Measurements from ENCODE around the gene MAST4.

The MAST4 gene

DNA sequence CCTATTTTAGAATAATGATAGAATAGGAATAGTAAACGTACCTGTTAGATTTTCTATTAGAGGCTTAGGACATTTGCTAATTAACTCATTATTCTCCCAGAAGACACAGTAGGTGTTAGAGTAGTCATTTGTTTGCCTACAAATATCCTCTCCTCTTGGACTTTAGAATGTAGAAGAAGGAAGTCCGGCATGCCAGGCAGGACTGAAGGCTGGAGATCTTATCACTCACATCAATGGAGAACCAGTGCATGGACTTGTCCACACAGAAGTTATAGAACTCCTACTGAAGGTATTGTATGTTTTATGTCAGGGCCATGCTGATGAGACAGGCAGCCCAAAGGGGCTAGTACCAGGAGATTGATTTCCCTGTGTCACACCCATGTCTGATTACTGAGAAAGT lies 557.1 kb downstream of the MAST4 start:
- CTCF ChIA-PET = interaction anchor here (0.7 to 0.9 kb wide), 2 partner anchors 8 to 56 kb away, joined by 3 to 4 read pairs; no protein-coding TSS in a partner anchor
- Histone ChIP-seq H3K27ac (ENCODE audit: extremely low read depth, low read depth, low read length) (no peak overlapping the region), H3K4me3 (ENCODE audit: low read depth, low read length) (no peak overlapping the region), H3K36me3 (ENCODE audit: control insufficient read depth in 2 of 2, insufficient read depth in 1 of 2, low read length in 2 of 2) (peaks cover 0 to 23% of the 10 kb centered on the region in 2 experiments; a peak in 2 of 3 replicates), H3K4me1 (ENCODE audit: control insufficient read depth, insufficient read depth, low read length) (no peaks in the 10 kb centered on the region), H3K9me3 (ENCODE audit: control insufficient read depth, insufficient read depth, low read depth, low read length) (no peaks in the 10 kb centered on the region)
- TF ChIP-seq ZNF311 (tag by site-specific recombination; IDR thresholded peaks at IDR 0.05; ENCODE audit: borderline replicate concordance) (no peak), ZNF621 (tag by site-specific recombination; IDR thresholded peaks at IDR 0.05) (no peak), ZNF112 (tag by site-specific recombination; IDR thresholded peaks at IDR 0.05) (no peak), ZNF660 (tag by site-specific recombination; IDR thresholded peaks at IDR 0.05) (no peak), ZNF433 (tag by site-specific recombination; IDR thresholded peaks at IDR 0.05; ENCODE audit: low read depth) (no peak), ZNF664 (tag by site-specific recombination; IDR thresholded peaks at IDR 0.05) (no peak), ZNF626 (tag by site-specific recombination; IDR thresholded peaks at IDR 0.05) (no peak), ZIC2 (tag by site-specific recombination; IDR thresholded peaks at IDR 0.05) (no peak), TRIM28 (IDR thresholded peaks at IDR 0.05; ENCODE audit: borderline replicate concordance, low read length) (no peak), ZNF76 (tag by site-specific recombination; IDR thresholded peaks at IDR 0.05; ENCODE audit: borderline replicate concordance, low read depth) (no peak), ZNF623 (tag by site-specific recombination; IDR thresholded peaks at IDR 0.05) (no peak)
- TF ChIP-seq, protein P1, sequence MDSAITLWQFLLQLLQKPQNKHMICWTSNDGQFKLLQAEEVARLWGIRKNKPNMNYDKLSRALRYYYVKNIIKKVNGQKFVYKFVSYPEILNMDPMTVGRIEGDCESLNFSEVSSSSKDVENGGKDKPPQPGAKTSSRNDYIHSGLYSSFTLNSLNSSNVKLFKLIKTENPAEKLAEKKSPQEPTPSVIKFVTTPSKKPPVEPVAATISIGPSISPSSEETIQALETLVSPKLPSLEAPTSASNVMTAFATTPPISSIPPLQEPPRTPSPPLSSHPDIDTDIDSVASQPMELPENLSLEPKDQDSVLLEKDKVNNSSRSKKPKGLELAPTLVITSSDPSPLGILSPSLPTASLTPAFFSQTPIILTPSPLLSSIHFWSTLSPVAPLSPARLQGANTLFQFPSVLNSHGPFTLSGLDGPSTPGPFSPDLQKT (IDR thresholded peaks at IDR 0.05; ENCODE audit: borderline replicate concordance, low read depth, low read length) = no peak
- TF ChIP-seq, protein P2, sequence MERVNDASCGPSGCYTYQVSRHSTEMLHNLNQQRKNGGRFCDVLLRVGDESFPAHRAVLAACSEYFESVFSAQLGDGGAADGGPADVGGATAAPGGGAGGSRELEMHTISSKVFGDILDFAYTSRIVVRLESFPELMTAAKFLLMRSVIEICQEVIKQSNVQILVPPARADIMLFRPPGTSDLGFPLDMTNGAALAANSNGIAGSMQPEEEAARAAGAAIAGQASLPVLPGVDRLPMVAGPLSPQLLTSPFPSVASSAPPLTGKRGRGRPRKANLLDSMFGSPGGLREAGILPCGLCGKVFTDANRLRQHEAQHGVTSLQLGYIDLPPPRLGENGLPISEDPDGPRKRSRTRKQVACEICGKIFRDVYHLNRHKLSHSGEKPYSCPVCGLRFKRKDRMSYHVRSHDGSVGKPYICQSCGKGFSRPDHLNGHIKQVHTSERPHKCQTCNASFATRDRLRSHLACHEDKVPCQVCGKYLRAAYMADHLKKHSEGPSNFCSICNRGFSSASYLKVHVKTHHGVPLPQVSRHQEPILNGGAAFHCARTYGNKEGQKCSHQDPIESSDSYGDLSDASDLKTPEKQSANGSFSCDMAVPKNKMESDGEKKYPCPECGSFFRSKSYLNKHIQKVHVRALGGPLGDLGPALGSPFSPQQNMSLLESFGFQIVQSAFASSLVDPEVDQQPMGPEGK (tag by site-specific recombination; IDR thresholded peaks at IDR 0.05) = no peak
- TF ChIP-seq, protein P3, sequence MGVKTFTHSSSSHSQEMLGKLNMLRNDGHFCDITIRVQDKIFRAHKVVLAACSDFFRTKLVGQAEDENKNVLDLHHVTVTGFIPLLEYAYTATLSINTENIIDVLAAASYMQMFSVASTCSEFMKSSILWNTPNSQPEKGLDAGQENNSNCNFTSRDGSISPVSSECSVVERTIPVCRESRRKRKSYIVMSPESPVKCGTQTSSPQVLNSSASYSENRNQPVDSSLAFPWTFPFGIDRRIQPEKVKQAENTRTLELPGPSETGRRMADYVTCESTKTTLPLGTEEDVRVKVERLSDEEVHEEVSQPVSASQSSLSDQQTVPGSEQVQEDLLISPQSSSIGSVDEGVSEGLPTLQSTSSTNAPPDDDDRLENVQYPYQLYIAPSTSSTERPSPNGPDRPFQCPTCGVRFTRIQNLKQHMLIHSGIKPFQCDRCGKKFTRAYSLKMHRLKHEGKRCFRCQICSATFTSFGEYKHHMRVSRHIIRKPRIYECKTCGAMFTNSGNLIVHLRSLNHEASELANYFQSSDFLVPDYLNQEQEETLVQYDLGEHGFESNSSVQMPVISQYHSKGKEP (tag by site-specific recombination; IDR thresholded peaks at IDR 0.05) = no peak
- POLR2A ChIA-PET = no interaction called here

DNA sequence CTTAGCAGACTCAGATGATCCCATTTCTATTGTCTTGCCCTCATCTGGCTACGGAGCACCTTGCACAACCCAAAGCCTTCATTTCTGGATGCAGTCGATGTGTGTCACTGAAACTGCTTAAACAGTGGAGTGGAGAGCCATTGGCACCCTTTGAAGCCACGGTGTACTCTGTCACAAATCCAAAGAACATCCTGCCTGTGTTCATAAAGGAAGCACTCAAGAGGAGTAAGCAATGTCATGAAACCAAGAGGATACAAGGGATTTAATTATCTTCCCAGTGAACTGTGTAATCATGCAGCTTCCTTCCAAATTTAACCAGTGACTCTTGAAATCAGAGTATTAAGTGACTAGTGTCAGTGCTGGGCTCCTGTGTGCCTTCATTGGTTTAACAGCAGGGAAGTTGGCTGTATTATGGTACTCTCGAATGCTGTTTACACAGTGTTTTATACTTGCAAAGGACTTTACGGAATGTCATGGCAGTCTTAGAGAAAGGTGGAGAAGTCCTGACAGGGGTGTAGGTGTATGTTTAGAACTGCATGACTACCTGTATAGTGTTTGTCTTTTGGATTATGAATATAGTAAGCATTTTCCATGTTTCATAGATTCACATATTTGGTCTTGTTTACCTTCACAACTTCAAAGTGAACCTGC lies 558.5 kb downstream of the MAST4 start:
- no peaks in the 10 kb centered on the region for H3K9me3 ChIP-seq (ENCODE audit: control insufficient read depth, insufficient read depth, low read depth, low read length)
- H3K4me1 ChIP-seq (ENCODE audit: control insufficient read depth, insufficient read depth, low read length) = no peaks in the 10 kb centered on the region
- H3K4me3 ChIP-seq (ENCODE audit: low read depth, low read length) = no peak overlapping the region
- H3K27ac ChIP-seq (ENCODE audit: extremely low read depth, low read depth, low read length) = no peak overlapping the region
- peaks cover 0 to 23% of the 10 kb centered on the region in 2 experiments; a peak in 2 of 3 replicates for H3K36me3 ChIP-seq (ENCODE audit: control insufficient read depth in 2 of 2, insufficient read depth in 1 of 2, low read length in 2 of 2)
- POLR2A ChIA-PET = no interaction called here
- CTCF ChIA-PET = interaction anchor here (0.5 to 3.3 kb wide), 3 partner anchors 52 to 341 kb away, joined by 3 to 19 read pairs (median 5); no protein-coding TSS in a partner anchor
- TF ChIP-seq HOXA7 (CRISPR knock-in tag; IDR thresholded peaks at IDR 0.05; ENCODE audit: borderline replicate concordance) (no peak), ZNF133 (tag by site-specific recombination; IDR thresholded peaks at IDR 0.05) (no peak), KLF1 (tag by site-specific recombination; IDR thresholded peaks at IDR 0.05) (no peak), PRDM1 (tag by site-specific recombination; IDR thresholded peaks at IDR 0.05) (no peak), ZNF174 (tag by site-specific recombination; IDR thresholded peaks at IDR 0.05) (no peak)
- TF ChIP-seq, protein P4, sequence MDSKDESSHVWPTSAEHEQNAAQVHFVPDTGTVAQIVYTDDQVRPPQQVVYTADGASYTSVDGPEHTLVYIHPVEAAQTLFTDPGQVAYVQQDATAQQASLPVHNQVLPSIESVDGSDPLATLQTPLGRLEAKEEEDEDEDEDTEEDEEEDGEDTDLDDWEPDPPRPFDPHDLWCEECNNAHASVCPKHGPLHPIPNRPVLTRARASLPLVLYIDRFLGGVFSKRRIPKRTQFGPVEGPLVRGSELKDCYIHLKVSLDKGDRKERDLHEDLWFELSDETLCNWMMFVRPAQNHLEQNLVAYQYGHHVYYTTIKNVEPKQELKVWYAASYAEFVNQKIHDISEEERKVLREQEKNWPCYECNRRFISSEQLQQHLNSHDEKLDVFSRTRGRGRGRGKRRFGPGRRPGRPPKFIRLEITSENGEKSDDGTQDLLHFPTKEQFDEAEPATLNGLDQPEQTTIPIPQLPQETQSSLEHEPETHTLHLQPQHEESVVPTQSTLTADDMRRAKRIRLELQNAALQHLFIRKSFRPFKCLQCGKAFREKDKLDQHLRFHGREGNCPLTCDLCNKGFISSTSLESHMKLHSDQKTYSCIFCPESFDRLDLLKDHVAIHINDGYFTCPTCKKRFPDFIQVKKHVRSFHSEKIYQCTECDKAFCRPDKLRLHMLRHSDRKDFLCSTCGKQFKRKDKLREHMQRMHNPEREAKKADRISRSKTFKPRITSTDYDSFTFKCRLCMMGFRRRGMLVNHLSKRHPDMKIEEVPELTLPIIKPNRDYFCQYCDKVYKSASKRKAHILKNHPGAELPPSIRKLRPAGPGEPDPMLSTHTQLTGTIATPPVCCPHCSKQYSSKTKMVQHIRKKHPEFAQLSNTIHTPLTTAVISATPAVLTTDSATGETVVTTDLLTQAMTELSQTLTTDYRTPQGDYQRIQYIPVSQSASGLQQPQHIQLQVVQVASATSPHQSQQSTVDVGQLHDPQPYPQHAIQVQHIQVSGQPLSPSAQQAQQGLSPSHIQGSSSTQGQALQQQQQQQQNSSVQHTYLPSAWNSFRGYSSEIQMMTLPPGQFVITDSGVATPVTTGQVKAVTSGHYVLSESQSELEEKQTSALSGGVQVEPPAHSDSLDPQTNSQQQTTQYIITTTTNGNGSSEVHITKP (tag by site-specific recombination; IDR thresholded peaks at IDR 0.05) = no peak
- TF ChIP-seq, protein P5, sequence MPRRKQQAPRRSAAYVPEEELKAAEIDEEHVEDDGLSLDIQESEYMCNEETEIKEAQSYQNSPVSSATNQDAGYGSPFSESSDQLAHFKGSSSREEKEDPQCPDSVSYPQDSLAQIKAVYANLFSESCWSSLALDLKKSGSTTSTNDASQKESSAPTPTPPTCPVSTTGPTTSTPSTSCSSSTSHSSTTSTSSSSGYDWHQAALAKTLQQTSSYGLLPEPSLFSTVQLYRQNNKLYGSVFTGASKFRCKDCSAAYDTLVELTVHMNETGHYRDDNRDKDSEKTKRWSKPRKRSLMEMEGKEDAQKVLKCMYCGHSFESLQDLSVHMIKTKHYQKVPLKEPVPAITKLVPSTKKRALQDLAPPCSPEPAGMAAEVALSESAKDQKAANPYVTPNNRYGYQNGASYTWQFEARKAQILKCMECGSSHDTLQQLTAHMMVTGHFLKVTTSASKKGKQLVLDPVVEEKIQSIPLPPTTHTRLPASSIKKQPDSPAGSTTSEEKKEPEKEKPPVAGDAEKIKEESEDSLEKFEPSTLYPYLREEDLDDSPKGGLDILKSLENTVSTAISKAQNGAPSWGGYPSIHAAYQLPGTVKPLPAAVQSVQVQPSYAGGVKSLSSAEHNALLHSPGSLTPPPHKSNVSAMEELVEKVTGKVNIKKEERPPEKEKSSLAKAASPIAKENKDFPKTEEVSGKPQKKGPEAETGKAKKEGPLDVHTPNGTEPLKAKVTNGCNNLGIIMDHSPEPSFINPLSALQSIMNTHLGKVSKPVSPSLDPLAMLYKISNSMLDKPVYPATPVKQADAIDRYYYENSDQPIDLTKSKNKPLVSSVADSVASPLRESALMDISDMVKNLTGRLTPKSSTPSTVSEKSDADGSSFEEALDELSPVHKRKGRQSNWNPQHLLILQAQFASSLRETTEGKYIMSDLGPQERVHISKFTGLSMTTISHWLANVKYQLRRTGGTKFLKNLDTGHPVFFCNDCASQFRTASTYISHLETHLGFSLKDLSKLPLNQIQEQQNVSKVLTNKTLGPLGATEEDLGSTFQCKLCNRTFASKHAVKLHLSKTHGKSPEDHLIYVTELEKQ (tag by site-specific recombination; IDR thresholded peaks at IDR 0.05; ENCODE audit: borderline replicate concordance) = no peak
- TF ChIP-seq, protein P6, sequence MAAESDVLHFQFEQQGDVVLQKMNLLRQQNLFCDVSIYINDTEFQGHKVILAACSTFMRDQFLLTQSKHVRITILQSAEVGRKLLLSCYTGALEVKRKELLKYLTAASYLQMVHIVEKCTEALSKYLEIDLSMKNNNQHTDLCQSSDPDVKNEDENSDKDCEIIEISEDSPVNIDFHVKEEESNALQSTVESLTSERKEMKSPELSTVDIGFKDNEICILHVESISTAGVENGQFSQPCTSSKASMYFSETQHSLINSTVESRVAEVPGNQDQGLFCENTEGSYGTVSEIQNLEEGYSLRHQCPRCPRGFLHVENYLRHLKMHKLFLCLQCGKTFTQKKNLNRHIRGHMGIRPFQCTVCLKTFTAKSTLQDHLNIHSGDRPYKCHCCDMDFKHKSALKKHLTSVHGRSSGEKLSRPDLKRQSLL (tag by site-specific recombination; IDR thresholded peaks at IDR 0.05) = no peak
